RPMI8226 (cell line): ENCODE data around the gene CDCA7.
"Not testable (repeated sequence)": the region's sequence is repeated elsewhere in the genome, so short reads cannot be mapped to it uniquely, and the experiment has no call there.

Experiments
- DNase-seq: peaks from one replicate; pipeline ENCODE4 v3.0.0-alpha.2; 2015

CDCA7 gene

DNA sequence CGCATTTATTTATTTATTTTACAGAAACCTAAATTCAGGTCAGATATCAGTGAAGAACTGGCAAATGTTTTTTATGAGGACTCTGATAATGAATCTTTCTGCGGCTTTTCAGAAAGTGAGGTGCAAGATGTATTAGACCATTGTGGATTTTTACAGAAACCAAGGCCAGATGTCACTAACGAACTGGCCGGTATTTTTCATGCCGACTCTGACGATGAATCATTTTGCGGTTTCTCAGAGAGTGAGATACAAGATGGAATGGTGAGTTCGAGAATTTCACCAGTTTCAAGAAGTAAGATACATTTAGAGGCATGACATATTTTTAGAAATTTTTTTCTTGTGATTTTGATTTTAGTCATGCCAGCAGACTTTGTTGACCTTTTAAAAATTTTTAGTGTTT is 4.6 kb downstream of the CDCA7 start:
- DNase-seq, result peak; percentile 85

DNA sequence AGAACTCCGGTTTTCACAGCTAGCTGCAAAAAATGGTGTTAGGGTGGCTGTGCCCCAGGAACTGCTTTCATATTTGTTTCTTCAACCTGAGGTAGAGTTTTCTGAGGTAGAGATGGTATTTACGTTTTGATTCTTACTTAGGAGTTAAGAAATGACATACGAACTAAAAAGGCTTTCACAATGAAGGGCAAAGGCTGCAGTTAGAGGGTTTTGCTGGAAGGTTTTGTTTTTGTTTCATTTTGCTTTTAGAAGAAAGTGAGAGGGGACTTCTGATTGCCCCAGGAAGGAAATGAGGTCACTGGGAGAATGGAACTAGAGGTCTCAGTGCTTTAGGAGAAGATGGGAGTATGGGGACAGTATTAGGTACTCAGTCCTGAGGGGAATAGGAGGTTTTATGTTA is 15.5 kb downstream of the CDCA7 start:
- DNase-seq, result no peak

DNA sequence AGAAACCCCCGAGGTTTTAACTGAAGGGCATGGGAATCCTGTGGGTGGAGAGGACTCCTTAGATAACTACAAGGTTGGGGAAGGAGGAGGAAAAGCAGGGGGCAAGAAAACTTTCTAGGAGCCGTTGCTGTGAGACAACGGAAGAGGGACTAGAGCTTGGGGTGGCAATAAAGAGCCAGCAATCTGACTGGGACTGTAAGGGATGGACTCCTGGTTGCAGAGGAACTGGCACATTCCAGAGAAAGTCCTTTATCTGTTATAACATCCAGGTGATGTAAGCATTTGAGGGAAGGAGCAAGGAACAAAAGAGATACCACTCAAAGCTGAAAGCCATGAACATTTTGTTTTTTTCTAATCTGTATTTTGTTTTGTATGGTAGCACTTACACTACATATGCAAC is 16.4 kb downstream of the CDCA7 start:
- DNase-seq, result no peak

DNA sequence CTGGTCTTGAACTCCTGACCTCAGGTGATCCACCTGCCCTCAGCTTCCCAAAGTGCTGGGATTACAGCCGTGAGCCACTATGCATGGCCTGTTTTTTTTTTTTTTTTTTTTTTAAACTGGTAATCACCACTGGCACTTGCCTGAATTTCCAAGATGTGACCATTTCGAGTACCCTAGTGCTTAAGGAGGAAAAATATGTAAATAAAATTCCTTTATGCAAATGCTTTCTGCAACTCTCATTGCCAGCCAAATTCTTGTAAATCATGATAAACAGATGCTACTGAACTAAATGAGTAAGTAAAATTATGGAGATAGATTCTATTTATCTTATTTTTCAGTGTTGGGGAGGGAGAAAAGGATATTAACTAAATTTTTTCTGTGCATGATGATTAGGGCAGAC is 18.6 kb downstream of the CDCA7 start:
- DNase-seq, result no peak

DNA sequence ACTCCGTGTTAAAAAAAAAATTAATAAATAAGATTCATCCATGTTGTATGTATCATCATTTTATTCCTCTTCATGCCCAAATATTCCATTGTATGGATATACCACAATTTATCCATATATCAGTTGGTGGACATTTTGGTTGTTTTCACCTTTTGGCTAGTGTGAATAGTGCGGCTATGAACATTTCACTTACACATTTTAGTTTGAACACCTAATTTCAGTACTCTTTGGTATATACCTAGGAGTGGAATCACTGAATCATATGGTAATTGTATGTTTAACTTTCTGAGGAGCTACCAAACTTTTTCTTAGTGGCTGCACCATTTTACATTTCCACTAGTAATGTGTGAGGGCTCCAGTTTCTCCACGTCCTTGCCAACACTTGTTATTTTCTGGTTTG is 20.0 kb downstream of the CDCA7 start:
- DNase-seq, result no peak

DNA sequence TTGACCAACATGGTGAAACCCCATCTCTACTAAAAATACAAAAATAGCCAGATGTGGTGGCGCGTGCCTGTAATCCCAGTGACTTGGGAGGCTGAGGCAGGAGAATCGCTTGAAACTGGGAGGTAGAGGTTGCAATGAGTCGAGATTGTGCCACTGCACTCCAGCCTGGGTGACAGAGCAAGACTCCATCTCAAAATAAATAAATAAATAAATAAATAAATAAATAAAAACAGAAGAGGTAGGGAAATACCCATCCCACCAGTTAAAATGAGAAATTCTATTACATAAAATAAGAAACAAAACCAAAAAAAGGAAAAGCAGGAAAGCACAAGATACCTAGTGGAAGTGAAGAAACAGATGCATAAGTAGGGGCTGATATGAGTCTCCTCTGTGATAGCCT is 30.9 kb downstream of the CDCA7 start:
- not testable (repeated sequence) for DNase-seq

DNA sequence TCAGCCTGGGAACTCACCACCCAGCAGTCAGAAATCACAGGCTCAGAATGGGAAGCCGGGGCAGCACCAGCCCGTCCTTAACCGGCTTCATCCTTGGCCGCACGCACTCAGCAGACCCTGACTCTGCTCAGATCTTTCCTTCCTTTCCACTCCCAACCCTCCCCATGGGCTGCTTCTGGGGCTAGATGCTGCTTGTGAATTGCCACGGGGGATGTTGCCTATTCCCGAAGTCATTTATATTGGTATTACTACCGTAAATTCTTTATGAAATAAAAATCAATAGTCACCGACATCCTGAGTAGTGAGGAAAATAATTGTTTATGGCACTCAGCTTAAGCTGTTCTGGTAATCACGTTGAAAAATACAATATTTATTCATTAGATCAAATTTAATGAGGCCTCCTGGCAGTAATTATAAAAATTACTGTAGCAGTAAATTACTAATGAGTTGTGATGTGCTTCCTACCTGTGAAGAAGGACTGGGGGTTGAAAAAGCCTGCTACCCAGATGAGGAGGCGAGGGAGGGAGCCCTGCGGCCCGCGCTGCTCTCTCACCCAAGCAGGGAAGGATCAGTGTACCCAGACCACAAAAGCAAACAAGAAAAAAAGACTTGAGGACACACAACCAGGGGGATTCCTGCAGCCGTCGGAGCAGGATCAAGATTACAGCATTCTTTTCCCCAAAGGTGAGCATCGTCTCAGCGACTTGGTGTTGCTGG is 31.5 kb downstream of the CDCA7 start:
- DNase-seq, result no peak

DNA sequence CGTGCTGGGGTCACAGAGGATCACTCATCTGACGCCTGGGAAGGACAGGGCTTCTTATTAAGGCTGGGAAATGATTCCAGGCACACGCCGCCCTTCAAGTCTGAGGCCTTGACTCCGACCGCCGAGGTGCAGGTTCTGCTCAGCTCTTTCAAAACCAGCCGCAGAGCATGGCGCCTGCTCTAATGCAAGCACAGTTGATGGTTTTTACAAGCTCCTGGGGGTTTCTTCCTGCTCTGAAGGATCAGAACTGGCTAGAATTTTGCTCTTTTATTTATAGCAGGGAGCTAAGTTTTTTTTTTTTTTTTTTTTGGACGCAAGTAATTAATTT is 32.0 kb downstream of the CDCA7 start:
- no peak for DNase-seq

DNA sequence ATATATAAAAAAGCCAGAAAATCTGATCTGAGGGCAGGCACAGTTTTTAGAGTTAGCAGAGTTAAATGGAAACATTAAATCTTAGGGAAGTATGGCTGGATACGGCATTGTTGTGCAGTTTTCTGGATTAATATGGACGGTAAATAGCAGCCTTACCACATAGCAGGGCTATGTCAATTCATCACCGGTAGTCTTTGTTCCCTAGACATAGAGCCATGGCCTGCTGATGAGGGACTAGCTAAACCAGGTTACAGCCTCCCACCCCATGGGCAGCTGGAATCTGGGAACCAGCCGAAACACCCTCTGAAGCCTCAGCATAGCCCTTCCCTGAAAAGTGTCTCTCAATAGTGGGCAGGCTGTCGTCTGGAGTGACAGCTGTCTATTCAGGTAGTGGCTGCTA is 32.4 kb downstream of the CDCA7 start:
- no peak for DNase-seq

DNA sequence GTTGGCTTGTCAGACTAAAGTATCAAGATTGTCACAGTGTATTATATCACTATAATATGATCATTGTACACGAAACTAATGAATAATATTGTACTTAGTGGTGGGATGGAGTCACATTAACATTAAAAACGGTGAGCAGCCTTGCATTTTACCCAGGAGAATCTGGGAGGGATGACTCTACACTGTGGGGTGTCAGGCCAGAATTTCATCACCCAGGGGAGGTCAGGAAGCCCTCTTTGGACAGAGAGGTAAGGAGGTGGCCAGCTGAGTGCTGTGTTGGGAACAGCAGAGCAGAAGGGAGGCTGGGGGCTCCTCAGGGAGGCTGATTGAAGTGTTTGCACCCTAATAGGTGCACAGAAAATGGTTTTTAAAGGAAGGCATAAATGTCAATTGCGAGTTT is 33.0 kb downstream of the CDCA7 start:
- no peak for DNase-seq

DNA sequence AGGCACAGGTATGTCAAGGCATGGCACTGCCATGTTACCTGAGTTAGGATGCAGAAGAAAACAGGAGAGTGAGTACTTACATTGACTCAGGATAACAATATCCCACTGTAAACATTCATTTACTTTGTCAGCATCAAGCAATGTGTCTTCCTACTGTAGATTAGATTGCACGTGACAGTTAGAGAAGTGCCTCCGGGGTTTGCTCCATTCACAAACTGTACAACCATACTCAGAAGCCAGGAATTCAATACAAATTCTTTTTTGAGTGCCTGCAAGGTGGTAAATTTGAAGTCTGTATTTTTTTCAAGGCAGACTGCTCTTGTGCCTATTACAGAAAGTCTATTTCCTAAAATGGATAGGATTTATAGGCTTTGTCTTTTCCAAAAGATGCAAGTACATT is 34.1 kb downstream of the CDCA7 start:
- DNase-seq, result no peak

DNA sequence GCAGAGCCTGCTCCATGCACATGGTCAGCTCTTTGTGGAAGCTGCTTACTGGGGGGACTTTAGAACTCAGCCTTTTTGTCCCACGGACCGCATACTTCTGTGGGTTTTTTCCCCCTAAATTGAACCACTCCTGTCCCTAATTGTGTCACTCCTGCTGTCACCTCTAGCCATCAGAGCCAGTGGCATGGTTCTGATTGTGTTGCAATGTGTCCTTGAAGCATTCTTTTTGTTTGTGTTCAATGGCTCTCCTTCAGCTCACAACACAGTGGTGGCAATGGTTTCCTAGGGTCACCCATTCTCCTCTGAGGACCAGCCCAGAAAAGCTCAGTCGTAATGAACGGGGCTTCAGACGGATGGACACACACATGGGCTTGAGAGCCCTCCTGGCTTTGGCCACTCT is 35.4 kb downstream of the CDCA7 start:
- DNase-seq, result no peak

DNA sequence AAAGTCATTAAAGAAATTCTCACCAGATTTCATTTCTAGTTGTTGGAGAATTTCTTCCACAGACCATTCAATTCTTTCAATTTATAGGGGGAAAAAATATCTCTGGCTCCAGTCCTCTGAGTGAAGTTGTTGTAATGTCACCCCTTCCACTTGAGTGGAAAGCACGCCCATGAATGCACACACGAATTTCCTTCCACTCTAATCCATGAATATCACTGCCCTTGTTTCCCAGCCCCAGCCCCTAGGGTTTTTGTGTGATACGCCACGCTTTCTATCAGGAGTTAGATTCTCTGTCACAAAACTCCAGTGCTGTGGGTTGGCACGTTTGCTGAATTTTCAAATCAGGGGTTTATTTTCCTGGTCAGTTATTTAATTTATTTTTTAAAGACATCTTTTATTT is 38.1 kb downstream of the CDCA7 start:
- no peak for DNase-seq

DNA sequence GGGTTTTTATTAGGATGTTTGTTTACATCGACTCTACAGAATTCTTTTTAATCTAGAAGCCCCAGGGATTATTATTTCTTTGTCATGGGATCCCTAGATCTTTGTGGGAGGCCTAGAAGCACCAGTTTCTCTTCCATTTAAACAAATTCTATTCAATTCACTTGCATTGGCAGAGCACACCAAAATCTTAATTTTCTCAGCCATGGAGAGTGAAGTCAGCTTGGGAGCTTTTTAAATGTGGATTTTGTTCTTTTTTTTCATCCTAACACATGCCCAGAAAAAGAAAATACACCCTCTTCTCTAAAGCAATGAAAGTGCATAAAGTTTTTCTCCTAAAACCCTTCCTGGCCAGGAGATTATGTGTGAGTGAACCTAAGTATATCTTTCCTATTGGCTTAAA is 38.5 kb downstream of the CDCA7 start:
- no peak for DNase-seq

DNA sequence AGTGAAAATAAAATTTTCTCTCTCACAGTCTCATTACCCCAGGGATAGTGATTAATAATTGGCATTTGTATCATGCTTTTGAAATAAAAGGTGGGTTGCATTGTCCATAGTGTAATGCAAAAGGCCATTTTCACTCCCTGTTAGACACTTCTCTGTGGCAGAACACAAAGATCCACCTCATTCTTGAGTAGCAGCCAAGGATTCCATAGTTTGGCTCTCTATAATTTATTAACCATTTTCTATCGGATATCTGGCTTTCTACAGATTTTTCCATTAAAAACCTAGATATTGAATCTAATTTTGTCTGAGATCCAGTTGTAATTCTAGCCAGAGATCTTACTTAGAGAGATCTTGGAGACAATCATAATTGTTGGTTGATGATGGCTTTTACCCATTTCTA is 39.0 kb downstream of the CDCA7 start:
- DNase-seq, result no peak

DNA sequence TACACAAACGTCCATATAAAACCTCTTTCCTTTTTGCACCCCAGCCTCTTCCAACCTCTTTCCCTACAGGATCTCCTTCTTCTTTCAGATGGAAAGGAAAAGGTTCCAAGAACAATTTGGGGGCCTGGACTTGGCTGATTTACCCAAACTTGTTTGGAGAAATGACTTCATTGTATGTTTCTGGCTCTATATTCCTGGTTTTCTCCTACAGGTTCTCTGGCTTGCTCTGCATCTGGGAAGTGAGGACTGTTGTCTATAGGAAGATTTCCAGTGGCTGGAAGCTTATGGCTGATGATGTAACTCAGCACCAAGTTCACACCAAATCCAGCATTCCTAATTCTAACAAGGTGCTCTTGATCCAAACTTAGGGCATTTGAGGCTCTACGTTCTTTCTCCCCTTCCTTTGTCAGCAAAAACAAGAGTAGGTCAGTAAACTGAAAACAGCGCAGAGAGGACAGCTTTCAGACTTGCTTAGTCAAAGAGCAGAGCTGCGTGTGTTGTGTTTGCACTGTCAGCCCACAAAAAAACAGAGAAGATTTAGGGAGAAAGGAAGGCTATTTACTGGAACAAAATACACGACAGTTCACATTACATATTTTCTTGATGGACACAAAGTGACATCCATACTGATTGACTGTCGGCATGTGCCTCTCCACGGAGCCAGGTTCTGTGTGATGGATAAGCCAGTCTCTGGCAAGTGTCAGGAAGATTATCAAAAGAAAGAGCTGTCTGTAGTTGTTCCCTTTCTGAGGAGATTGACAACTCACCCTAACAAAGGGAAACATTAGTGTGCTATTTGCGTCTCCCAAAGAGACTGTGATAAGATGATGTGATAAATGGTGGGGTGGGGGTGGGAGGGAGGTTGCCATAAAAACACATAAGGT is 39.7 kb downstream of the CDCA7 start:
- DNase-seq, result no peak

DNA sequence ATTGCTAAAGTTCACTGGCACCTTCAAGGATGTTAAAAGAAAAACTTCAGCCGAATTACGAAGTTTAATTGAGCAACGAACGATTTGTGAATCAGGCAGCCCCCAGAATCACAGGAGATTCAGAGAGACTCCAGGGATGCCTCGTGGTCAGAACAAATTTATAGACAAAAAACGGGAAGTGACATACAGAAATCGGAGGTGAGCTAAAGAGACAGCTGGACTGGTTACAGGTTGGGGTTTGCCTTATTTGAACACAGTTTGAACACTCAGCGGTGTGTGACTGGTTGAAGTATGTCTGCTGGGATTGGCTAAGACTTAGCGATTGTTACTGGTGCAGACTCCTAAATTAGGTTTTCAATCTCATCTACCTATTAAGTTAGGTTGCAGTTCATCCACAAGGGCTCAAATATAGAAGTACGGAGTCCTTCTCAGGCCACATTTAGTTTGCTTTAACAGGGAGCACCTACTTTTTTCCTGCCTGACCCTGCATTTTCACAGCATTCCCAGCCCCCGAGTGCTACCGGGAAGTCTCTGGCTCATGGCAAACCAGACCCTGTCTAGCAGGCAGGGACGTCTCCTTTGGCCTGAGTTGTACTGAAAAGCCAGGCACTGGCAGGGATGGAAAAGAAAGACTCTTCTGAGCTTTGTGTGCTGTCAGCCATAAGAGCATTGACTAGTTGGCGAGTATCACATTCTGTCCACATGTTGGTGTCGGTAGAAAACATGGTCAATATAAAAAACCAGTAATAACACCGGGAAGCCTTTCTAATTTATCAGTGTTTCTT is 41.1 kb downstream of the CDCA7 start:
- DNase-seq, result peak; percentile 8

DNA sequence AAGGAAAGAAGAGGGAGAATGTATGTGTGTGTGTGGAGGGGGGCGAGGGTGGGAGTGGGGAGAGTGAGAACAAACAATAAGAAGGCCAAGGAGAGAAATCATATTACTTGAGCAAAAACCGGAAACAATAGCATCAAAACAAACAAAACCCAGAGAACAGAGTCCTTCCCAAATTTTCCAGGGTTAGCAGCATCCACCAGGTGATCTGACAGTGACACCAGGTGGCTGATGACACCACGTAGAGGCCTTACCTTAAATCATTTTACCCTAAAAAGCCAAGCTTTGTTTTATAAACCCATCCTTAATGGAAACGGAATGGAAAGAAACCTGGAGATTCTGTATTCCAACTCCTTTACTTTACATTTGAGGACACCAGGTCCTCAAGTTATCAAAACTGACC is 42.9 kb downstream of the CDCA7 start:
- DNase-seq, result no peak

DNA sequence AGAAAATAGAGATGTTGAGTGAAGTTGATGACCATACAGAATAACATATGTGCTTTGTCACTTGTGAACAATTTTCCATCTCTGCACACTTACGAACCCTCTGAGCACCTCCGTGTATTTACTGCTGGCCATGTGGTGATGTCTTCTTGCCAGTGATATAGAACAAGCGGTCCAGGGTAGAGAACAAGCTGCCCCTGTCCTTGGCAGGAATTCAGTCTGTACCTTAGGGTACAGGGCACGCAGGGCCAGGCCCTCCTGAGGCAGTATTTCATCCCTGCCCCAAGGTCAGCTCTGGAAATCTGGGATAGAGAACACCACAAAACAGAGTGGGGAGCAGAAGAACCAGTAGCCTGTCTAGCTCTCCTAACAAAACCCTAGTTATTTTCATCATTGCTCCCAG is 44.6 kb downstream of the CDCA7 start:
- no peak for DNase-seq

DNA sequence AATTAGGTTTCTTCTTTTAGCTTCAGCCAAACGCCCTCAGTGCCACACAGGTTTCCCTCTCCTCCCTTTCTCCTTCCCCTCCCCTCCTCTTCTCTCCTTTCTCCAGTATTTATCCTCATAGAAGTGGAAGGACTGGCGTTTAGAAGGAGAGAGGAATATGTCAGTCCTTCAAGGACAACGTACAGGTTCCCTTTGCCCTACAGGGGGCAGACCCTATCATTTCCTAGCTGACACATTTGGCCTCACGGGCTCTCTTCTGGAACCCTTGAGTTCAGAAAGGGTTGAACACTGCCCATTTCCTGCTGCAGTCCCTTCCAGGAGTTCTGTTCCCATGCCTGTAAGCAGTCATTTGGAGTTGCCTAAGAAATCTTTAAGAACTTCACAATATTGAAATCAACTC is 46.1 kb downstream of the CDCA7 start:
- DNase-seq, result peak; percentile 28

DNA sequence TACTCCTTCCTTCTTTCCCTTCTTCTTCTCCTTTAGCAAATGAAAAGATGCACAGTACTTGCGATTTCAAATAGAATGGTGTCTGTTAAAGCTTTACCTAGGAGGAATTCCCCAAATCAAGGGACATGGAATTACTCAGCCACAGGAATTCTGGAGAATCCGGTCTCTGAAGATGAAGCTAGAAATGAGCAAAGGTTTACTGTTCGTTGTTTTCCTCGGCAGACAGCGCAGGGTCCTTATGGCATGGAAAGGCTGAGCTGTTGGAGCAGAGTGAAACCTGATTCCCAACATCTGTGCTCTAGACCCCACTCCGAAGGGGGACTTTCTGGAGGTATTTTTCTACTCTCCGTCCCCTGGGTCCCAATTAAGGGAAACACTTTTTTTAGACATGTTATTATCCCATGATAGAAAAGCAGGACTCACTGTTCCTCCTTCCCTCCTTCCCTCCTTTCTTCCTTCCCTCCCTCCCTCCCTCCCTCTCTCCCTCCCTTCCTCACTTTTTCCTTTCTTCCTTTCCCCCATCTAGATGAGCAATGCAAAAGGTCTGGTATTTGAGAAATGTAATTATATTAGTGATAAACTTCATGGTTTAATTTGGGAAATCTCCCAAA is 47.1 kb downstream of the CDCA7 start:
- DNase-seq, result no peak

DNA sequence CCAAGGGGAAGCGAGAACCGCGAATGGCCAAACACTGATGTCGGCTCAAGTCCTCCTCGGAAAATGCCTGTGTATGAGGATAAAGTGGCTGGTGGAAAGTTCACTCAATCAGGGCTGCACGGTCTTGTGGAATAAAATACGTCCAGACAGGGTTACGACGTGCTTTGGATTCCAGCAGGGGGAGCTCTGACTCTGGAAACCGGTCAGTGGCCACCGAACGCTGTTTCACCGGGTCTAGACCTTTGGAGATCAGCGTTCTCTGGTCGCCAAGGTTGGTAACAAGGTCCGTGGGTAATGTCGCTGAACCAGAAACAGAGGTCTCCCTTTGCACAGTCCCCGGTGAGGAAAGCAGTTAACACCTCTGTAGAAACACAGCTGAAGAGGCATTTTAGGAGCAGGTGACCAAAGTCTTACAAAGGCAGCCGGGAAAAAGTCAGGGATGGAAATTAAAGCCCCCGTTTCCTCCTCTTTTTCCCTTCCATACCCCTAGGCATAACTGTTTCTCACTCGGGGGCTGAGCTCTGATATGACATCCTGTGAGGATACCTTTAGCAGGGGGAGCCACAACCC is 47.8 kb downstream of the CDCA7 start:
- peak; percentile 86 for DNase-seq
